Neural cell (in vitro differentiated cells): Measurements from ENCODE around the gene SNCA.

ENCODE experiments used
- EP300 ChIP-seq: fragments of 450-650 bp; conservative IDR thresholded peaks from 2 replicates; pipeline ENCODE4 v1.6.1; 2014; ENCODE audit warnings: antibody characterized with exemption, mild to moderate bottlenecking, moderate library complexity; ENCODE audit not compliant: poor library complexity, severe bottlenecking
- EZH2 ChIP-seq: fragments of 200-600, 300-800 bp; shearing (Covaris generic), sonication (generic); IDR thresholded peaks from 2 replicates; pipeline ENCODE4 v1.6.1; 2014; ENCODE audit warnings: antibody characterized with exemption, low read length, borderline replicate concordance, mild to moderate bottlenecking; ENCODE audit not compliant: insufficient read depth, poor library complexity, severe bottlenecking
- MXI1 ChIP-seq: fragments of 450-650 bp; conservative IDR thresholded peaks from 2 replicates; pipeline ENCODE4 v1.6.1; 2014; ENCODE audit warnings: antibody characterized with exemption, mild to moderate bottlenecking; ENCODE audit not compliant: poor library complexity, severe bottlenecking
- POLR2AphosphoS5 ChIP-seq: IDR thresholded peaks from 2 replicates; pipeline ENCODE4 v1.6.1; 2012
- RAD21 ChIP-seq: fragments of 450-650 bp; conservative IDR thresholded peaks from 2 replicates; pipeline ENCODE4 v1.6.1; 2014; ENCODE audit warnings: antibody characterized with exemption, mild to moderate bottlenecking, moderate library complexity
- TAF1 ChIP-seq: IDR thresholded peaks from 2 replicates; pipeline ENCODE4 v1.6.1; 2012; ENCODE audit warnings: low read depth
- TF ChIP-seq, protein P1 (sequence below): fragments of 450-650 bp; IDR thresholded peaks from 2 replicates; pipeline ENCODE4 v1.5.1; 2014; ENCODE audit warnings: antibody characterized with exemption, mild to moderate bottlenecking, moderate library complexity; ENCODE audit not compliant: poor library complexity, severe bottlenecking

DNA sequence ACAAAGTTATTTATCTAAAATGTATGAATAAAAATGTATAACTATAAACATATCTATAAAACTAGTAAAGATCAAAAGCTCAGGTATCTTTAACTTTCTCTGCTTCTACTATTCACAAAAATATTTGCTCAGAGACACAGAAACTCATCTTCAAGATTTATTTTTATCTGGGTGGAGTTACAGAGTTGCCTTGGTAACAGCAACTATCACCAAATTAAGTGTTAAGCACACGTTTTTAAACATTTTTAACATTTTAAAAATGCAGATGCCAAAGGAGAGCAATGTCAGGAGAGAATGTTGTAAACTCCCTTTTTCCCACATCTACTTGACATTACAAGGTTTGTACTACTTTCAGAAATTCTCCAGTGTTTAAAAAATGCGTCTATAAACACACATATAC, 71.4 kb downstream of the SNCA start:
- TF ChIP-seq, protein P1, sequence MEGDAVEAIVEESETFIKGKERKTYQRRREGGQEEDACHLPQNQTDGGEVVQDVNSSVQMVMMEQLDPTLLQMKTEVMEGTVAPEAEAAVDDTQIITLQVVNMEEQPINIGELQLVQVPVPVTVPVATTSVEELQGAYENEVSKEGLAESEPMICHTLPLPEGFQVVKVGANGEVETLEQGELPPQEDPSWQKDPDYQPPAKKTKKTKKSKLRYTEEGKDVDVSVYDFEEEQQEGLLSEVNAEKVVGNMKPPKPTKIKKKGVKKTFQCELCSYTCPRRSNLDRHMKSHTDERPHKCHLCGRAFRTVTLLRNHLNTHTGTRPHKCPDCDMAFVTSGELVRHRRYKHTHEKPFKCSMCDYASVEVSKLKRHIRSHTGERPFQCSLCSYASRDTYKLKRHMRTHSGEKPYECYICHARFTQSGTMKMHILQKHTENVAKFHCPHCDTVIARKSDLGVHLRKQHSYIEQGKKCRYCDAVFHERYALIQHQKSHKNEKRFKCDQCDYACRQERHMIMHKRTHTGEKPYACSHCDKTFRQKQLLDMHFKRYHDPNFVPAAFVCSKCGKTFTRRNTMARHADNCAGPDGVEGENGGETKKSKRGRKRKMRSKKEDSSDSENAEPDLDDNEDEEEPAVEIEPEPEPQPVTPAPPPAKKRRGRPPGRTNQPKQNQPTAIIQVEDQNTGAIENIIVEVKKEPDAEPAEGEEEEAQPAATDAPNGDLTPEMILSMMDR: no peak
- TF ChIP-seq EZH2: no peak
- no peak for TF ChIP-seq EP300
- no peak for TF ChIP-seq TAF1
- TF ChIP-seq MXI1: no peak
- no peak for TF ChIP-seq POLR2AphosphoS5
- no peak for TF ChIP-seq RAD21
